ENCODE data around the gene RRAGC. TPM values are rescaled to one million over a fixed set of nuclear protein-coding genes. Genes with fewer than 3 reads are reported as not detected.
A peak's percentile ranks its signal among the peaks of the same experiment; 100 is the strongest.

Gene RRAGC
- total RNA-seq, 3 donors from 2014 or later: 19.2 to 34.9 (median 19.7) TPM

DNA sequence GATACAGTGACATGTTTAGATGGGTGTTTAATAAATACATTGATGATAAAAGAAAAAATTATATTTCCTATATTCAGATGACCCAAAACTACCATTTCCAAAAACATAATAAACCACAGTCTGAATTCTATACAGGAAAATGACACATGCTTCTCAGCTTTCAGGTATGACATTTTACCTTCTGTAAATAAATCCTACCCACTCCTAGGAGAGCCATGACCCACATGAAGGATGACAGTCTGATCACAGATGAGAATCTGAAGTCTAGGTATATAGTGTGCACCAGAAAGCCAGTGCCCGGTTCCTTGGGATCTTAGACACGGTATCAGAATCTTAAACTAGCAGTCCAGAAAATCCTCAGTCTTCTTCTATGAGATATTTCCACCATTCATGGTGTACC, 25.5 kb upstream of the RRAGC start:
- no peak for DNase-seq (ENCODE audit: low spot score in 2 of 2)
- TF ChIP-seq POLR2AphosphoS5 (IDR thresholded peaks at IDR 0.05) (no peak), POLR2A (IDR thresholded peaks at IDR 0.05) (no peak)
- TF ChIP-seq, protein P1, sequence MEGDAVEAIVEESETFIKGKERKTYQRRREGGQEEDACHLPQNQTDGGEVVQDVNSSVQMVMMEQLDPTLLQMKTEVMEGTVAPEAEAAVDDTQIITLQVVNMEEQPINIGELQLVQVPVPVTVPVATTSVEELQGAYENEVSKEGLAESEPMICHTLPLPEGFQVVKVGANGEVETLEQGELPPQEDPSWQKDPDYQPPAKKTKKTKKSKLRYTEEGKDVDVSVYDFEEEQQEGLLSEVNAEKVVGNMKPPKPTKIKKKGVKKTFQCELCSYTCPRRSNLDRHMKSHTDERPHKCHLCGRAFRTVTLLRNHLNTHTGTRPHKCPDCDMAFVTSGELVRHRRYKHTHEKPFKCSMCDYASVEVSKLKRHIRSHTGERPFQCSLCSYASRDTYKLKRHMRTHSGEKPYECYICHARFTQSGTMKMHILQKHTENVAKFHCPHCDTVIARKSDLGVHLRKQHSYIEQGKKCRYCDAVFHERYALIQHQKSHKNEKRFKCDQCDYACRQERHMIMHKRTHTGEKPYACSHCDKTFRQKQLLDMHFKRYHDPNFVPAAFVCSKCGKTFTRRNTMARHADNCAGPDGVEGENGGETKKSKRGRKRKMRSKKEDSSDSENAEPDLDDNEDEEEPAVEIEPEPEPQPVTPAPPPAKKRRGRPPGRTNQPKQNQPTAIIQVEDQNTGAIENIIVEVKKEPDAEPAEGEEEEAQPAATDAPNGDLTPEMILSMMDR (IDR thresholded peaks at IDR 0.05): no peak
- Histone ChIP-seq H3K27ac (no peak overlapping the region), H3K27me3 (no peaks in the 10 kb centered on the region), H3K4me1 (no peaks in the 10 kb centered on the region), H3K36me3 (no peaks in the 10 kb centered on the region), H3K4me3 (no peak overlapping the region), H3K9me3 (no peaks in the 10 kb centered on the region)
- intact Hi-C loops (cut with DNase I; ENCODE audit: low total_unique reads): no loop called here

DNA sequence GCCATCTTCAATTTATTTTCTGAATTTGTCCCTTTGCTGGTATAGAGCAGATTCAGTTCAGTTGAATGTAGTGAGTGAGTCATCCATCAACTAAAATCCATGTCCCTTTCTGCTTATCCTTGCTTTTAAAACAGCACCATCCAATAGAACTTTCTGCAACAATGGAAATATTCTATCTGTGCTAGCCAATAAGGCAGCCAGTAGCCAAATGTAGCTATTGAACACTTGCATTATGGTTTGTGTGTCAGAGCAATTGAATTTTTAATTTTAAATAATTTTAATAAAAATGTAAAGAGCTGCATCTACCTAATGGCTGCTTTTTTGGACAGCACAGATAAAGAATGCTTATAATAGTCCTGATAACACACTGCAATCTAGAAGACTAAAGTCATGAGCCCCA, 21.9 kb upstream of the RRAGC start, which contains the start of gene GJA9:
Gene GJA9, minus strand, starts transcription at position 101 of the 400 bp plus-strand sequence. CDS start 5,489 bp downstream, outside the sequence.
- no peaks in the 10 kb centered on the region for H3K9me3 ChIP-seq
- H3K27me3 ChIP-seq: no peaks in the 10 kb centered on the region
- DNase-seq (ENCODE audit: low spot score in 2 of 2): no peak
- H3K4me3 ChIP-seq: no peak within 1 kb of the TSS
- no peaks in the 10 kb centered on the region for H3K4me1 ChIP-seq
- TF ChIP-seq, protein P1 (IDR thresholded peaks at IDR 0.05): no peak
- no peak for TF ChIP-seq POLR2A (IDR thresholded peaks at IDR 0.05)
- no peak for TF ChIP-seq POLR2AphosphoS5 (IDR thresholded peaks at IDR 0.05)
- intact Hi-C loops (cut with DNase I; ENCODE audit: low total_unique reads): no loop called here
- H3K36me3 ChIP-seq: no peaks in the 10 kb centered on the region
- no peak within 1 kb of the TSS for H3K27ac ChIP-seq

DNA sequence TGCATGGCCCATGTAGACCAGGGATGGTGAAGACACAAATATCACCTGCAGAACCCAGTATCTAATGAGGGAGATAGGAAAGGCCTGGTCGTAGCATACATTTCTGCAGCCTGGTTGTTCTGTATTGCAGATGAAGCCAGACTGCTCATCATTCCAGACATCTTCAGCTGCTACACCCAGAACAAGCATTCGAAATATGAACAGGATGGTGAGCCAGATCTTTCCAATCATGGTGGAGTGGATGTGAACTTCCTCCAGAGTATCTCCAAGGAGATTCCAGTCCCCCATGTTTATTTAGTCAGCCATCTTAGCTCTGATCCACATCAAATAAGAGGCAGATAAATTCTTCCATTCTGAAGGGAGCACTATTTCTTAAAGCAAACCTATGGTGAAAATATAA, 16.2 kb upstream of the RRAGC start:
- Histone ChIP-seq H3K27ac (no peak overlapping the region), H3K4me3 (no peak overlapping the region), H3K9me3 (no peaks in the 10 kb centered on the region), H3K36me3 (no peaks in the 10 kb centered on the region), H3K4me1 (peaks cover 7 to 10% of the 10 kb centered on the region in 2 donors), H3K27me3 (no peaks in the 10 kb centered on the region)
- intact Hi-C loops (cut with DNase I; ENCODE audit: low total_unique reads): no loop called here
- DNase-seq (ENCODE audit: low spot score in 2 of 2): no peak
- TF ChIP-seq, protein P1 (IDR thresholded peaks at IDR 0.05): no peak
- TF ChIP-seq POLR2A (IDR thresholded peaks at IDR 0.05) (no peak), POLR2AphosphoS5 (IDR thresholded peaks at IDR 0.05) (no peak)

DNA sequence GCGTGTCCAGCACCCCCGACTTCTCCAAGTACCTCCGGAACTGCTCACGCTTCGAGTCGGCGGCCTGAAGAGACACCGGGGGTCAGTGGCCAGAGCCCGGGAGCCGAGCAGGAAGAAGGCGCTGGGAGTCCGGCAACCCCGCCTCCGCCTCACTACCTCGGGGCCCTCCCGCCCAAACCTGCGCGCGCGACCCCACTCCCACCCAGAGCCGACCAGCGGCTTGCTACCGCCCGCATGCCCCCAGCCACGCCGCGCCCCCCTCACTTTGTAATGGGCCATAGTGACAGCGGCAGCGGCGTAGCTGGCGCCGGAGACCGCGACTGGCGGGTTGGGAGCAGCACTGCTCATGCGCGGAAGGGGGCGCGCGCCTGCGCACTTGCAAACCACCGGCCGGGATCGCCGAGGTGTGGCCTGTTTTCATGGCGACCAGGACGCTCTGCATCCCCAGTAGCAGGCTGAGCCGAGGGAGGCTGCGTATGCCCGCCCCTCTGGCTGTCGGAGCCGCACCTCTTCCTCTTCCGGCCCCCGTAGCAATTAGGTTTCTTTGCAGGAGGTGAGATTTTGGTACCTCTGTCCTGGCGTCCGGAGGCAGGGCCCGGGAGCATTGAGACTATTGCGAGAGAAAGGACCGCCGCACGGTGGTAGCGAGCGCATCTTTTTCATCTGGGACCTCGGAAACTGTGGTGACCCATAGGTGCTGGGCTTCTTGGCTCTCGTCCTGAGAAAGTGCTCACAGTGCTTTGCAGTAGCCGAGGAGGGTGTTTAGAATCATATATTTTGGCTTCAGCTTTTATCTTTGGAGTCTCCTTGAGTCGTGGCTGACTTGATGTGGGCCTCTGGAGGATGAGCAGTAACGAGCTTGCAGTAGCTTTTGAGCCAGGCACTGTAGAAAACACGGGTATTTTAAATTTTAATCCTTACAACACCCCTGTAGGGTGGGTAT, 13.7 kb upstream of the RRAGC start, which contains the start of gene MYCBP:
Gene MYCBP, minus strand, starts transcription at position 322 of the 943 bp plus-strand sequence. Its CDS starts 43 bp downstream, at position 279.
- Histone ChIP-seq H3K4me3 (peak within 1 kb of the TSS; percentile 84 to 90 (median 84)), H3K9me3 (no peaks in the 10 kb centered on the region), H3K27ac (peak within 1 kb of the TSS; percentile 75 to 80), H3K4me1 (peaks cover 7 to 10% of the 10 kb centered on the region in 2 donors), H3K36me3 (no peaks in the 10 kb centered on the region), H3K27me3 (no peaks in the 10 kb centered on the region)
- TF ChIP-seq POLR2AphosphoS5 (IDR thresholded peaks at IDR 0.05): peak in 2 of 3 donors; percentile 40 to 42
- TF ChIP-seq, protein P1 (IDR thresholded peaks at IDR 0.05): peak in 2 of 3 donors; percentile 20 to 33
- no peak for TF ChIP-seq POLR2A (IDR thresholded peaks at IDR 0.05)
- intact Hi-C loops (cut with DNase I; ENCODE audit: low total_unique reads): no loop called here
- DNase-seq (ENCODE audit: low spot score in 2 of 2): peak; percentile 92 to 93
